IMR-90 (cell line): Measurements from ENCODE around the gene STX8. TPM values are rescaled to one million over a fixed set of nuclear protein-coding genes. Genes with fewer than 3 reads are reported as not detected.

Experiments
- ATAC-seq: fragments of 200-7000 bp; cut with Tn5 transposase; 2 replicates; pipeline ENCODE4 v1.9.1; 2020; ENCODE audit warnings: low read depth, mild to moderate bottlenecking, moderate library complexity
- BruUV-seq: library from RNA; stranded (reverse); fragments of 400-500 nt; replicated peaks from 2 replicates; lab custom pipeline; 2021; lab: Mats Ljungman, UMichigan
- CTCF ChIA-PET: fragments of 300-600 bp; formaldehyde crosslinking; extraction: SDS; loops from one replicate; lab custom pipeline; 2021; ENCODE audit warnings: antibody characterized with exemption; lab: Yijun Ruan, JAX
- POLR2A ChIA-PET: fragments of 300-600 bp; sonication (Branson Sonifier 250); formaldehyde crosslinking; loops from one replicate; lab custom pipeline; 2022; ENCODE audit warnings: antibody characterized with exemption; ENCODE audit not compliant: unreplicated experiment; lab: Charles Lee
- DNase-seq: peaks from one replicate; pipeline ENCODE4 v3.0.0; 2013
- H2AFZ ChIP-seq: replicated peaks from 2 replicates; pipeline ENCODE3; 2013; ENCODE audit warnings: low read length, mild to moderate bottlenecking; ENCODE audit not compliant: poor library complexity
- H2AK5ac ChIP-seq: 2 replicates; pipeline ENCODE4 v1.6.1; 2013; ENCODE audit warnings: low read depth, low read length, inconsistent platforms
- H2AK9ac ChIP-seq: replicated peaks from 2 replicates; pipeline ENCODE3; 2013; ENCODE audit warnings: mild to moderate bottlenecking, low read depth, low read length, moderate library complexity; ENCODE audit not compliant: poor library complexity
- H2BK120ac ChIP-seq: 2 replicates; pipeline ENCODE4 v1.6.1; 2013; ENCODE audit warnings: low read depth, low read length, inconsistent platforms
- H2BK15ac ChIP-seq: 3 replicates; pipeline ENCODE4 v1.6.1; 2013; ENCODE audit warnings: low read depth, low read length, inconsistent platforms
- H2BK20ac ChIP-seq: 2 replicates; pipeline ENCODE4 v1.6.1; 2013; ENCODE audit warnings: low read depth, mild to moderate bottlenecking, inconsistent platforms, low read length, moderate library complexity
- H2BK5ac ChIP-seq: 2 replicates; pipeline ENCODE4 v1.6.1; 2013; ENCODE audit warnings: mild to moderate bottlenecking, low read depth, low read length, inconsistent platforms; ENCODE audit not compliant: poor library complexity, severe bottlenecking
- H3K14ac ChIP-seq: replicated peaks from 2 replicates; pipeline ENCODE4 v1.6.1; 2013; ENCODE audit warnings: low read depth, low read length, inconsistent platforms
- H3K18ac ChIP-seq: 2 replicates; pipeline ENCODE4 v1.6.1; 2013; ENCODE audit warnings: low read depth, low read length, control low read depth
- H3K23ac ChIP-seq: 2 replicates; pipeline ENCODE4 v1.6.1; 2013; ENCODE audit warnings: low read depth, low read length, inconsistent platforms
- H3K27ac ChIP-seq: 2 replicates; pipeline ENCODE4 v1.5.1; 2013; ENCODE audit warnings: mild to moderate bottlenecking, control low read depth, low read length; ENCODE audit not compliant: insufficient read depth
- H3K27me3 ChIP-seq: 2 replicates; pipeline ENCODE4 v1.6.1; 2013; ENCODE audit warnings: low read length; ENCODE audit not compliant: control insufficient read depth, insufficient read depth
- H3K36me3 ChIP-seq: 2 replicates; pipeline ENCODE4 v1.6.1; 2013; ENCODE audit warnings: low read length, mixed read lengths; ENCODE audit not compliant: control insufficient read depth, insufficient read depth
- H3K4ac ChIP-seq: 2 replicates; pipeline ENCODE4 v1.6.1; 2013; ENCODE audit warnings: low read depth, low read length, inconsistent platforms
- H3K4me1 ChIP-seq: 2 replicates; pipeline ENCODE4 v1.6.1; 2013; ENCODE audit warnings: low read length, mixed read lengths; ENCODE audit not compliant: control insufficient read depth, insufficient read depth
- H3K4me2 ChIP-seq: 2 replicates; pipeline ENCODE4 v1.6.1; 2013; ENCODE audit warnings: low read depth, mild to moderate bottlenecking, control low read depth, low read length, moderate library complexity
- H3K4me3 ChIP-seq: 2 replicates; pipeline ENCODE4 v1.5.1; 2013; ENCODE audit warnings: low read depth, mild to moderate bottlenecking, control low read depth, low read length, moderate library complexity; ENCODE audit not compliant: insufficient read depth
- H3K56ac ChIP-seq: 2 replicates; pipeline ENCODE4 v1.6.1; 2013; ENCODE audit warnings: low read length, inconsistent platforms; ENCODE audit not compliant: insufficient read depth; ENCODE audit errors: extremely low read depth
- H3K79me1 ChIP-seq, 2 experiments: 2 replicates each; pipeline ENCODE4 v1.6.1; 2013; ENCODE audit warnings: low read length in 2 of 2, inconsistent platforms in 1 of 2, low read depth in 1 of 2
- H3K9ac ChIP-seq: 2 replicates; pipeline ENCODE4 v1.6.1; 2013; ENCODE audit warnings: low read depth, low read length, control low read depth
- H3K9me1 ChIP-seq: 2 replicates; pipeline ENCODE4 v1.6.1; 2013; ENCODE audit warnings: low read length, inconsistent platforms; ENCODE audit not compliant: insufficient read depth
- H3K9me3 ChIP-seq: 2 replicates; pipeline ENCODE4 v1.6.1; 2013; ENCODE audit warnings: low read length; ENCODE audit not compliant: control insufficient read depth, insufficient read depth
- H4K20me1 ChIP-seq: 2 replicates; pipeline ENCODE4 v1.6.1; 2013; ENCODE audit warnings: low read length, inconsistent platforms; ENCODE audit not compliant: insufficient read depth
- H4K5ac ChIP-seq: 2 replicates; pipeline ENCODE4 v1.6.1; 2013; ENCODE audit warnings: mild to moderate bottlenecking, low read depth, low read length, control low read depth
- H4K8ac ChIP-seq, 2 experiments: 2 replicates each; pipeline ENCODE4 v1.6.1; 2013; ENCODE audit warnings: low read depth in 2 of 2, low read length in 2 of 2, control low read depth in 1 of 2, inconsistent platforms in 1 of 2
- H4K91ac ChIP-seq: 2 replicates; pipeline ENCODE4 v1.6.1; 2013; ENCODE audit warnings: low read depth, low read length, inconsistent platforms; ENCODE audit not compliant: insufficient read depth
- CHD1 ChIP-seq: IDR thresholded peaks from 2 replicates; pipeline ENCODE4 v1.6.1; 2012; ENCODE audit warnings: low read depth, low read length, improper control_type of control experiment
- MAFK ChIP-seq: IDR thresholded peaks from 2 replicates; pipeline ENCODE4 v1.6.1; 2012; ENCODE audit warnings: low read depth, low read length, improper control_type of control experiment
- MXI1 ChIP-seq: IDR thresholded peaks from 2 replicates; pipeline ENCODE4 v1.6.1; 2012; ENCODE audit warnings: low read depth, mild to moderate bottlenecking, low read length, moderate library complexity, borderline replicate concordance
- NFE2L2 ChIP-seq: fragments of 150-350 bp; IDR thresholded peaks from 2 replicates; pipeline ENCODE4 v1.6.1; 2016; ENCODE audit warnings: low read depth, mild to moderate bottlenecking, low read length
- POLR2A ChIP-seq: IDR thresholded peaks from 2 replicates; pipeline ENCODE4 v1.6.1; 2012; ENCODE audit warnings: mild to moderate bottlenecking, low read depth, low read length
- RFX5 ChIP-seq: IDR thresholded peaks from 2 replicates; pipeline ENCODE4 v1.8.0; 2012; ENCODE audit warnings: low read depth, mild to moderate bottlenecking, low read length, moderate library complexity
- WGBS, 2 experiments: methylation state at CpG; one replicate each; pipeline versions ENCODE4 v1.1.5 to v1.1.7; 2013; ENCODE audit warnings: missing lambda C conversion rate in 2 of 2; ENCODE audit not compliant: insufficient read length in 1 of 2; ENCODE audit errors: extremely low coverage in 2 of 2; 5-methylcytosine and 5-hydroxymethylcytosine counted together
- dilution Hi-C: fragments of 300-500 bp; cut with HindIII; formaldehyde crosslinking; loops from one replicate; pipeline ENCODE4 v1.14.3; 2018; ENCODE audit warnings: low sequenced_read_pairs; ENCODE audit not compliant: unreplicated experiment
- in situ Hi-C: fragments of 300-500 bp; cut with MboI; formaldehyde crosslinking; loops from 3 replicates; pipeline ENCODE4 v1.14.3; 2019; ENCODE audit warnings: low sequenced_read_pairs, inconsistent platforms, mixed read lengths
- intact Hi-C: fragments of 100-400 bp; cut with micrococcal nuclease; formaldehyde crosslinking; loops from 2 replicates; pipeline ENCODE4 v1.10.0; 2022
- polyA plus RNA-seq, 3 experiments: library from polyadenylated mRNA; depleted of rRNA; stranded (reverse); fragments of >200 nt; gene quantifications; 2 replicates each; pipeline ENCODE4 v1.2.3, GENCODE V29; 2012; ENCODE audit warnings: low replicate concordance in 1 of 3
- total RNA-seq: library from RNA; depleted of rRNA; stranded (reverse); fragments of >200 nt; gene quantifications from 2 replicates; pipeline ENCODE4 v1.2.3, GENCODE V29; 2012
- TF ChIP-seq, protein P1 (sequence below): fragments of 150-350 bp; IDR thresholded peaks from 2 replicates; pipeline ENCODE4 v1.6.1; 2017; ENCODE audit warnings: mild to moderate bottlenecking, antibody characterized with exemption, low read length, low read depth
- TF ChIP-seq, protein P2 (sequence below): conservative IDR thresholded peaks from 2 replicates; pipeline ENCODE4 v1.5.1; 2012; ENCODE audit warnings: mild to moderate bottlenecking, low read depth, low read length, improper control_type of control experiment

Gene STX8
- total and polyA plus RNA-seq, 2 of the 4 experiments (the other 2 are of a cell fraction) = 26.5 to 47.0 TPM

DNA sequence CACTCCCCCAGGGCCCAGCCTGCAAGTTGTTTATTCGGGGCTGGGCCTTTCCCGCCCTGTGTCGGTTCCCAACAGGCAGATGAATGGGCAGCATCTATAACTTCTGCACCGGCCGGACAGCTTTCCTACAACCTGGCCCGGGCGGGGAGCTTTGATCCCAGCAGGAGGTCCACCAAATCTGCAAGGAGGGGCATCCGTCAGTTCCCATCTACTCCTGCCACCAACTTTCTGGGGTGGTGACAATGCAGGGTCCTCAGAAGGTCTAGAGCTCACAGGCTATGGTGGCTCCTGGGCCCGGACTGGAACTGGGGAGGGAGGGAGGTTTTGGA is 342.4 kb downstream of the STX8 start:
- no peak for TF ChIP-seq POLR2A
- TF ChIP-seq, protein P1, sequence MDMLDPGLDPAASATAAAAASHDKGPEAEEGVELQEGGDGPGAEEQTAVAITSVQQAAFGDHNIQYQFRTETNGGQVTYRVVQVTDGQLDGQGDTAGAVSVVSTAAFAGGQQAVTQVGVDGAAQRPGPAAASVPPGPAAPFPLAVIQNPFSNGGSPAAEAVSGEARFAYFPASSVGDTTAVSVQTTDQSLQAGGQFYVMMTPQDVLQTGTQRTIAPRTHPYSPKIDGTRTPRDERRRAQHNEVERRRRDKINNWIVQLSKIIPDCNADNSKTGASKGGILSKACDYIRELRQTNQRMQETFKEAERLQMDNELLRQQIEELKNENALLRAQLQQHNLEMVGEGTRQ = no peak
- TF ChIP-seq CHD1 = no peak
- TF ChIP-seq RFX5 = no peak
- no peak for TF ChIP-seq NFE2L2
- TF ChIP-seq, protein P2, sequence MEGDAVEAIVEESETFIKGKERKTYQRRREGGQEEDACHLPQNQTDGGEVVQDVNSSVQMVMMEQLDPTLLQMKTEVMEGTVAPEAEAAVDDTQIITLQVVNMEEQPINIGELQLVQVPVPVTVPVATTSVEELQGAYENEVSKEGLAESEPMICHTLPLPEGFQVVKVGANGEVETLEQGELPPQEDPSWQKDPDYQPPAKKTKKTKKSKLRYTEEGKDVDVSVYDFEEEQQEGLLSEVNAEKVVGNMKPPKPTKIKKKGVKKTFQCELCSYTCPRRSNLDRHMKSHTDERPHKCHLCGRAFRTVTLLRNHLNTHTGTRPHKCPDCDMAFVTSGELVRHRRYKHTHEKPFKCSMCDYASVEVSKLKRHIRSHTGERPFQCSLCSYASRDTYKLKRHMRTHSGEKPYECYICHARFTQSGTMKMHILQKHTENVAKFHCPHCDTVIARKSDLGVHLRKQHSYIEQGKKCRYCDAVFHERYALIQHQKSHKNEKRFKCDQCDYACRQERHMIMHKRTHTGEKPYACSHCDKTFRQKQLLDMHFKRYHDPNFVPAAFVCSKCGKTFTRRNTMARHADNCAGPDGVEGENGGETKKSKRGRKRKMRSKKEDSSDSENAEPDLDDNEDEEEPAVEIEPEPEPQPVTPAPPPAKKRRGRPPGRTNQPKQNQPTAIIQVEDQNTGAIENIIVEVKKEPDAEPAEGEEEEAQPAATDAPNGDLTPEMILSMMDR = no peak
- TF ChIP-seq MAFK = no peak
- no peak for TF ChIP-seq MXI1
- Histone ChIP-seq H3K18ac (no peak overlapping the region), H3K4me1 (peaks cover 7% of the 10 kb centered on the region; the same call in 1 of the 2 replicates), H3K27me3 (no peaks in the 10 kb centered on the region; the same call in 1 of the 2 replicates), H3K9me3 (no peaks in the 10 kb centered on the region), H2BK5ac (no peak overlapping the region), H2AK9ac (no peak overlapping the region), H4K8ac (no peak overlapping the region), H3K4me3 (no peak overlapping the region), H3K9me1 (no peaks in the 10 kb centered on the region), H4K91ac (no peak overlapping the region), H3K79me1 (no peaks in the 10 kb centered on the region), H3K56ac (no peak overlapping the region), H3K14ac (no peak overlapping the region), H2AK5ac (no peak overlapping the region), H2BK120ac (no peak overlapping the region), H4K5ac (no peak overlapping the region), H4K20me1 (no peaks in the 10 kb centered on the region), H2BK20ac (no peak overlapping the region), H3K4me2 (no peak overlapping the region), H3K23ac (no peak overlapping the region), H3K9ac (no peak overlapping the region), H3K4ac (no peak overlapping the region), H3K36me3 (no peaks in the 10 kb centered on the region), H2BK15ac (no peak overlapping the region), H2AFZ (no peak overlapping the region), H3K27ac (no peak overlapping the region)
- in situ Hi-C loops (no loop called here), intact Hi-C loops (no loop called here), dilution Hi-C loops (no loop called here)
- ATAC-seq (no peak), DNase-seq (no peak)
- ChIA-PET POLR2A (no interaction called here), CTCF (no interaction called here)
- WGBS, 2 experiments = no CpG with 5 or more reads among the region's 9 CpGs
- BruUV-seq = no TSS peak
